Peyer's patch (tissue), 4 donors: ENCODE data around the gene PHLDB1. TPM values are rescaled to one million over a fixed set of nuclear protein-coding genes. Genes with fewer than 3 reads are reported as not detected.
A peak's percentile ranks its signal among the peaks of the same experiment; 100 is the strongest.

Experiments
- DNase-seq, 3 donors: peaks; one replicate each; pipeline ENCODE4 v3.0.0-alpha.2; 2017 to 2019
- H3K27ac ChIP-seq, 4 donors: fragments of 200-600 bp; sonication (generic); one replicate each; pipeline ENCODE4 v1.5.1; 2016 to 2019
- H3K27me3 ChIP-seq, 2 donors: fragments of 200-600 bp; sonication (generic); one replicate each; pipeline ENCODE4 v1.5.1; 2019
- H3K36me3 ChIP-seq, 3 donors: fragments of 200-600 bp; sonication (generic); one replicate each; pipeline ENCODE4 v1.5.1; 2016 to 2019
- H3K4me1 ChIP-seq, 4 donors: fragments of 200-600 bp; sonication (generic); one replicate each; pipeline ENCODE4 v1.5.1; 2016 to 2019
- H3K4me3 ChIP-seq, 4 donors: fragments of 200-600 bp; sonication (generic); 1 replicate in 3 of 4; 2 replicates in 1 of 4; pipeline ENCODE4 v1.5.1; 2016 to 2019; ENCODE audit warnings: mild to moderate bottlenecking in 1 of 4
- H3K9me3 ChIP-seq, 4 donors: fragments of 200-600 bp; sonication (generic); one replicate each; pipeline ENCODE4 v1.5.1; 2016 to 2019; ENCODE audit warnings: mild to moderate bottlenecking in 1 of 4
- CTCF ChIP-seq, 6 experiments: fragments of 450-650 bp in 4 of 6; fragments of 200-600 bp in 2 of 6; sonication (generic) in 1 of 6; IDR thresholded peaks; one replicate each; pipeline ENCODE4 v1.5.1; 2017 to 2019; ENCODE audit warnings: antibody characterized with exemption in 6 of 6, mild to moderate bottlenecking in 3 of 6, moderate library complexity in 1 of 6
- POLR2A ChIP-seq, 2 donors: fragments of 450-650 bp; IDR thresholded peaks; one replicate each; pipeline ENCODE4 v1.5.1; 2017; ENCODE audit warnings: antibody characterized with exemption in 2 of 2, mild to moderate bottlenecking in 2 of 2, moderate library complexity in 2 of 2
- total RNA-seq, 4 donors: library from RNA; depleted of rRNA; stranded (reverse); fragments of >200 nt; gene quantifications; one replicate each; pipeline ENCODE4 v1.1.0, GENCODE V29; 2016

Gene PHLDB1
- total RNA-seq, 4 donors from 2014 or later: 32.4 to 380 (median 93.8) TPM

GRCh38 chr11:118619444-118620197 lies 12.2 kb downstream of the PHLDB1 start:
- no peaks in the 10 kb centered on the region for H3K9me3 ChIP-seq
- peak overlapping the region; percentile 53 to 81 (median 69) for H3K27ac ChIP-seq
- no peaks in the 10 kb centered on the region for H3K27me3 ChIP-seq
- H3K4me1 ChIP-seq: peaks cover 0 to 50% (median 4%) of the 10 kb centered on the region in 4 donors
- H3K4me3 ChIP-seq: no peak overlapping the region
- peaks cover 0 to 17% (median 0%) of the 10 kb centered on the region in 3 donors for H3K36me3 ChIP-seq
- no peak for TF ChIP-seq CTCF (IDR thresholded peaks at IDR 0.05)
- TF ChIP-seq POLR2A (IDR thresholded peaks at IDR 0.05): no peak
- peak in 1 of 3 donors; percentile 20 for DNase-seq

DNA sequence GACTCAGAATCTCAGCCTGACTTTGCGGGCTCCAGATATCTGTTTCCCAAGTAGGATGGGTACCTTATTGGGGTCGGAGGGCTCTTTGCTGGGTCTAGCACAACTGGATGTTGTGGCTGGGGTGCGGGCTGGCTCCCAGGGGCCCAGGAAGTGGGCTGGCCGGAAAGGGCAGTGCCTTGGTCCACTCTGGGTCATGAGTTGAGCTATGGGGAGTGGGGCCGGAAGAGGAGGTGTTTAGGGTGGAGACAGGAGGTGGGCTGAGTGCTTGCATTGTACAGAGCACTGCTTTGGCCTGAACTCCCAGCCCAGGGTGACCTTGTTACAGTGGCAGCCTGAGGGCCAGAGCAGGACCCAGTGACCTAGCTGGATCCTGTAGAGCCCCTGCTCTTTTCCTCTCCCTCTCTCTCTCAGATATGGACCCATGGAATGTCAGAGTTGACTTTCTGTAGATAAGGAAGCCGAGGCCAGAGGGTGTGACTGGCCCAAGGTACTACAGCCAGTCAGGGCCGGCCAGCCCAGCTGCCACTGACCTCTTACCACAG lies 13.2 kb downstream of the PHLDB1 start:
- Histone ChIP-seq H3K27ac (peak overlapping the region; percentile 25 to 81 (median 68)), H3K4me3 (peak overlapping the region; percentile 21 to 53 (median 40)), H3K4me1 (peaks cover 0 to 56% (median 4%) of the 10 kb centered on the region in 4 donors), H3K36me3 (peaks cover 0 to 17% (median 0%) of the 10 kb centered on the region in 3 donors), H3K9me3 (no peaks in the 10 kb centered on the region), H3K27me3 (no peaks in the 10 kb centered on the region)
- peak in 1 of 3 donors; percentile 36 for DNase-seq
- no peak for TF ChIP-seq POLR2A (IDR thresholded peaks at IDR 0.05)
- TF ChIP-seq CTCF (IDR thresholded peaks at IDR 0.05): no peak

DNA sequence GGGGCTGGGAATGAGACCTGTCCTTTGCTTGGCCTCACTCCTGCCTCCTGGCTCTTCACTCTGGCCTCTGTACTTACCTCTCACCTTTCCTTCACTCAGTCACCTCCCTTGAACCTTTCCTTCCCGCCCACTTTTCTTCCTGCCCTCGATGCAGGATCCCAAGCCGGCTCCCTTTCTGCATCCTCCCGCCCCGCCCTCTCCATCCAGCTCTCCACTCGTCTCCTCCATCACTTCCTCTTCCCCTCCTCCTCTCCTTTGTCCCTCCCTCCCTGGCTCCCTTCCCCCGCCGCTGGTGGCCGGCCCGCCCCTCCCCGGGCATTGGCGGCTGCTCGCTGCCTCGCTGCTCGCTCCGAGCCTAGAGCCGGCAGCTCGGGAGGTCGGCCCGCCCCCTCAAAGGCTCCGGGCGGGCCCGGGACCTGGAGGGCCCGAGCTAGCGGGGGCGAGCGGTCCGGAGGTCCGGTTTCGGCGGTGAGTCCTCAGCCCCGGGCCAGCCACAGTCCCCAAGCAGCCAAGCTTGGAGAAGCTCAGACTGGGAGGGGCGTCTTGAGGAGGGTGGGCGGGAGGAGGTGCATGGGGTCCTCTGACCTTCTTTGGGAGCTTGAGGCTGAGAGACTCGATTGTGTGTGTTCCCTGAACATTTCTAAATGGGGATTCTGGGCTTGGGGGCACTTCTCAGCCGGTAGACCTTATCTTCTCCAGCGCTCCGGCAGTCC lies 13.8 kb downstream of the PHLDB1 start:
- Histone ChIP-seq H3K27ac (peak overlapping the region; percentile 25 to 81 (median 68)), H3K27me3 (no peaks in the 10 kb centered on the region), H3K4me3 (peak overlapping the region; percentile 21 to 53 (median 40)), H3K36me3 (peaks cover 0 to 17% (median 0%) of the 10 kb centered on the region in 3 donors), H3K9me3 (no peaks in the 10 kb centered on the region), H3K4me1 (peaks cover 0 to 53% (median 4%) of the 10 kb centered on the region in 4 donors)
- DNase-seq: peak; percentile 38 to 82 (median 80)
- TF ChIP-seq CTCF (IDR thresholded peaks at IDR 0.05) (no peak), POLR2A (IDR thresholded peaks at IDR 0.05) (no peak)

DNA sequence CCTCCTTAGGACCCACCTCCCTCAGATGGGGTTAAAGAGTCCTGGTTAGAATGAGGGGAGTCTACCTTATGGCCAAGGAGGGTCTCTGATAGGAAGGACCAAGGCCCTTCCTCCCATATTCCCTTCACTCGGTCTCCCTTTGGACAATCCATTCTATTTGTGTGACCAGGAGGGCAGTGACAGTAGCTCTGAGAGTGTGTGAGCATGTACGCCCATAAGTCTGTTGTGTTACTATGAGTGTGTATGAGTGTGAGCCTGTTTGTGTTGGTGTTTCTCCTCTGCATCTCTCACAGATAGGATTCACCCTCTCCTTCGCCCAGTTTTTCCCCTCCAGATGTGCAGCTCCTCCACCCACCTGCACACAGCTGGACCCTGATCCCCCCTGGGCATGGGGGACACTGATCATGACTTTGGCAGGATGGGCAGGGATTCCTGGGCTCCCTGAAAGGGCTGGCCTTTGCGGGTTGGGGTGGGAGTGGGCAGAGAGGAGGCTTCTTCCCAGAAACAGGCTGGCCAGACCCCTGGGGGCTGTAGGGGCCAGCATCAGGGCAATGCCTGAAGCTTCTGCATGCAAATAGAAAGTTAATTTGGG lies 14.5 kb downstream of the PHLDB1 start:
- TF ChIP-seq POLR2A (IDR thresholded peaks at IDR 0.05): no peak
- no peak for TF ChIP-seq CTCF (IDR thresholded peaks at IDR 0.05)
- peak overlapping the region in 2 of 4 donors; percentile 52 to 53 for H3K4me3 ChIP-seq

More for the DNA sequence above, 14.5 kb downstream of the PHLDB1 start:
- H3K36me3 ChIP-seq: peaks cover 0 to 14% (median 0%) of the 10 kb centered on the region in 3 donors
- H3K27ac ChIP-seq: peak overlapping the region; percentile 23 to 81 (median 68)
- peak in 1 of 3 donors; percentile 6 for DNase-seq
- no peaks in the 10 kb centered on the region for H3K27me3 ChIP-seq
- H3K4me1 ChIP-seq: peaks cover 0 to 47% (median 4%) of the 10 kb centered on the region in 4 donors
- no peaks in the 10 kb centered on the region for H3K9me3 ChIP-seq
